PFSK-1 (cell line): Measurements from ENCODE around the gene L3MBTL2.

Experiments used
- FOXP2 ChIP-seq: optimal IDR thresholded peaks from 2 replicates; pipeline ENCODE3; 2011; ENCODE audit warnings: borderline replicate concordance, control low read depth, inconsistent platforms; ENCODE audit not compliant: insufficient read depth; ENCODE audit errors: extremely low read length, extremely low read depth
- POLR2AphosphoS5 ChIP-seq: IDR thresholded peaks from 2 replicates; pipeline ENCODE4 v1.6.1; 2012; ENCODE audit warnings: low read depth, mild to moderate bottlenecking, control low read depth, low read length, moderate library complexity
- REST ChIP-seq, 2 experiments: IDR thresholded peaks; 2 replicates each; pipeline versions ENCODE4 v1.6.1 to v1.8.0; 2011 to 2012; ENCODE audit warnings: low read depth in 2 of 2, low read length in 2 of 2, control low read depth in 1 of 2, inconsistent platforms in 1 of 2, mild to moderate bottlenecking in 1 of 2, moderate library complexity in 1 of 2; ENCODE audit not compliant: insufficient read depth in 1 of 2
- SIN3A ChIP-seq: IDR thresholded peaks from 2 replicates; pipeline ENCODE4 v1.6.1; 2012; ENCODE audit warnings: mild to moderate bottlenecking, low read length, moderate library complexity, borderline replicate concordance; ENCODE audit not compliant: insufficient read depth
- TAF1 ChIP-seq: IDR thresholded peaks from 2 replicates; pipeline ENCODE4 v1.6.1; 2012; ENCODE audit warnings: low read length, control low read depth, borderline replicate concordance; ENCODE audit not compliant: insufficient read depth

L3MBTL2 gene

GRCh38 chr22:41229730-41230400 lies 24.8 kb downstream of the L3MBTL2 start:
- TF ChIP-seq FOXP2 (no peak), SIN3A (no peak), TAF1 (no peak)

GRCh38 chr22:41230401-41230785 lies 25.3 kb downstream of the L3MBTL2 start:
- TF ChIP-seq POLR2AphosphoS5 (no peak), SIN3A (no peak), FOXP2 (no peak), TAF1 (no peak), REST (IDR thresholded peaks at IDR 0.05; ENCODE audit: insufficient read depth in 1 of 2, low read depth in 2 of 2, low read length in 2 of 2) (no peak)

GRCh38 chr22:41231369-41231768 lies 26.3 kb downstream of the L3MBTL2 start:
- no peak for TF ChIP-seq FOXP2
- TF ChIP-seq REST (IDR thresholded peaks at IDR 0.05; ENCODE audit: insufficient read depth in 1 of 2, low read depth in 2 of 2, low read length in 2 of 2) = no peak
- no peak for TF ChIP-seq TAF1
- no peak for TF ChIP-seq POLR2AphosphoS5

- no peak for TF ChIP-seq SIN3A
- no peak for TF ChIP-seq TAF1
- TF ChIP-seq REST (IDR thresholded peaks at IDR 0.05; ENCODE audit: insufficient read depth in 1 of 2, low read depth in 2 of 2, low read length in 2 of 2) = no peak
- no peak for TF ChIP-seq POLR2AphosphoS5
- no peak for TF ChIP-seq FOXP2
These were observed 29.9 kb downstream of the L3MBTL2 start for GRCh38 chr22:41234815-41235695.

- TF ChIP-seq REST (IDR thresholded peaks at IDR 0.05; ENCODE audit: insufficient read depth in 1 of 2, low read depth in 2 of 2, low read length in 2 of 2) (no peak), SIN3A (no peak), TAF1 (no peak), POLR2AphosphoS5 (no peak), FOXP2 (no peak)
These were observed 32.1 kb downstream of the L3MBTL2 start for GRCh38 chr22:41237036-41237706.
